AG10803 (cell line): Measurements from ENCODE around the gene GRIN2C.
"Not testable (repeated sequence)": the region's sequence is repeated elsewhere in the genome, so short reads cannot be mapped to it uniquely, and the experiment has no call there.

ENCODE experiments used
- DNase-seq: peaks from one replicate; pipeline ENCODE4 v3.0.0; 2010; ENCODE audit warnings: low read depth
- H3K4me3 ChIP-seq: 2 replicates; pipeline ENCODE4 v1.5.1; 2011; ENCODE audit warnings: mild to moderate bottlenecking, low read length, control low read depth
- TF ChIP-seq, protein P1 (sequence below): conservative IDR thresholded peaks from 2 replicates; pipeline ENCODE4 v1.5.1; 2011; ENCODE audit warnings: mild to moderate bottlenecking, low read length, control low read depth, inconsistent platforms

GRIN2C gene

DNA sequence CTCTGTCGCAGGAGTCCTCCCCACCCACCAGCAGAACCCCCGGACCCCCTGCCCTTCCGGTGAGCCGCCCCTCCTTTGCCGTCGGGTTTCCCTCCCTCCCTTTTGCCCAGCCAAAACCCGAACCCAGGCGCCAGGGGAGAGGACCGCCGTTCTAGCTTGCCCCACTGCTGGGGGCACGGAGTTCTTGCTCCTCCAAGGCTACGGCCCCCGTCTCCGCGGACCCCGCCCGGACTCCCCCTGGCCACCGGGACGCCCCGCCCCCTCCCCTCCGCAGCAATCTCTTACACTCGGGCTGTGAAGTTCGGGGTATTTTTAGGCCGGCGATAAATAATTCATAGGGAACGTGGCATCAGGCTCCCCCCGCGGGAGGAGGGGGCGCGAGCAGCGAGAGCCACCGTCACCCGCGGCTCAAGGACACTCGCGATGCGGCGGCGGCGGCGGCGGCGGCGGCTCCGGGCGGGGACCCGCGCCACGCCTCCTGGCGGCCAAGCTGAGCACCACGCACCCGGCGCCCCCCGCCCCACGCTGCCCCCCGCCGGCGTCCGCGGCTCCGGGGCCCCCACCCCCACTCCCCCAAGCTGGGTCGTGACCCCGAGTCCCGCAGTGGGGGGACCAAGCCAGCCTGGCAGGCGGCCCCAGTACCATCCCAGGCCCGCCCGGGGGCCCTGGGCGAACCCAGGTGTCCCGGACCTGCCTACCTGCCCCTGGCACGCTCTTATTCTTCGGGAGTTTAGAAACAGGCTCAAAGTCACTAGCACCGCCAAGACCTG lies at the start of gene GRIN2C:
Gene GRIN2C (minus strand): TSS at position 427 of the 770 bp plus-strand sequence. CDS start 4,793 bp downstream, outside the sequence.
- TF ChIP-seq, protein P1, sequence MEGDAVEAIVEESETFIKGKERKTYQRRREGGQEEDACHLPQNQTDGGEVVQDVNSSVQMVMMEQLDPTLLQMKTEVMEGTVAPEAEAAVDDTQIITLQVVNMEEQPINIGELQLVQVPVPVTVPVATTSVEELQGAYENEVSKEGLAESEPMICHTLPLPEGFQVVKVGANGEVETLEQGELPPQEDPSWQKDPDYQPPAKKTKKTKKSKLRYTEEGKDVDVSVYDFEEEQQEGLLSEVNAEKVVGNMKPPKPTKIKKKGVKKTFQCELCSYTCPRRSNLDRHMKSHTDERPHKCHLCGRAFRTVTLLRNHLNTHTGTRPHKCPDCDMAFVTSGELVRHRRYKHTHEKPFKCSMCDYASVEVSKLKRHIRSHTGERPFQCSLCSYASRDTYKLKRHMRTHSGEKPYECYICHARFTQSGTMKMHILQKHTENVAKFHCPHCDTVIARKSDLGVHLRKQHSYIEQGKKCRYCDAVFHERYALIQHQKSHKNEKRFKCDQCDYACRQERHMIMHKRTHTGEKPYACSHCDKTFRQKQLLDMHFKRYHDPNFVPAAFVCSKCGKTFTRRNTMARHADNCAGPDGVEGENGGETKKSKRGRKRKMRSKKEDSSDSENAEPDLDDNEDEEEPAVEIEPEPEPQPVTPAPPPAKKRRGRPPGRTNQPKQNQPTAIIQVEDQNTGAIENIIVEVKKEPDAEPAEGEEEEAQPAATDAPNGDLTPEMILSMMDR: no peak
- DNase-seq: no peak
- H3K4me3 ChIP-seq: no peak within 1 kb of the TSS

- not testable (repeated sequence) for DNase-seq, H3K4me3 ChIP-seq
Observed at GRCh38 chr17:74909097-74909496, 49.4 kb upstream of the GRIN2C start.

GRCh38 chr17:74907012-74907411 lies 47.3 kb upstream of the GRIN2C start:
- H3K4me3 ChIP-seq: no peak overlapping the region
- TF ChIP-seq, protein P1: no peak
- no peak for DNase-seq

GRCh38 chr17:74906214-74906793 lies 46.6 kb upstream of the GRIN2C start:
- not testable (repeated sequence) for H3K4me3 ChIP-seq

DNA sequence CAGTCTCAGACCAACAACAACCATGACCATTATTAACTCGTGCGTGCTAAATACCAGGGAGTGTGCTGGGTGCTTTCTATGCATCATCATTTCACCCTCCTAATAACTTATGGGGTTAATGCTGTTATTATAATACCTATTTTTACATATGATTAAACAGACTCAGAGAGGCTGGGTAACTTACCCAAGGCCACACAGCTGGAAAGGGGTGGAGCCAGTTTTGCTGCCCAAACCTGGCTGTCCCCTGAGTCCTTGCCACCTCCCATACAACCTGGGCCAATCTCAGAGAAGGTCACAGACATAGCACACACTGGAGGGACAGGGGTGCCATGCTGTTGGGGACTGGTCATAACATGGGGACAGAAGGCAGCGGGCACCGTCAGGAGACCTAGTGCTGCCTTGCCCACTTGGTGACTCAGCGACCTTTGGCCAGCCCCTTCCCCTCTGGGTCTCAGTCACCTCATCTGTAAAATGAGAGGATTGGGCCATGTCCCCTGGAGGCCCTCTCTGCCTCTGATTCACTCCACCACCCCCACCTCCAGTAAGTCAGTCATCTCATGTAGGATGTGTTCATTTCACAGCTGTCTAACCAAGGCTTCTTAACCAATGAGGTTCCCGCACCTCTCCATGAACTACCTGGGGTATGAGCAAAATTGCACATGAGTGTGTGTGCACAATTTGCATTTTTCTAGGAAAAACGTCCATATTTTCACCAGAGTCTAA lies 45.2 kb upstream of the GRIN2C start:
- no peak overlapping the region for H3K4me3 ChIP-seq
- DNase-seq: no peak
- TF ChIP-seq, protein P1: no peak

More at GRCh38 chr17:74906214-74906793, 46.6 kb upstream of the GRIN2C start:
- not testable (repeated sequence) for DNase-seq

DNA sequence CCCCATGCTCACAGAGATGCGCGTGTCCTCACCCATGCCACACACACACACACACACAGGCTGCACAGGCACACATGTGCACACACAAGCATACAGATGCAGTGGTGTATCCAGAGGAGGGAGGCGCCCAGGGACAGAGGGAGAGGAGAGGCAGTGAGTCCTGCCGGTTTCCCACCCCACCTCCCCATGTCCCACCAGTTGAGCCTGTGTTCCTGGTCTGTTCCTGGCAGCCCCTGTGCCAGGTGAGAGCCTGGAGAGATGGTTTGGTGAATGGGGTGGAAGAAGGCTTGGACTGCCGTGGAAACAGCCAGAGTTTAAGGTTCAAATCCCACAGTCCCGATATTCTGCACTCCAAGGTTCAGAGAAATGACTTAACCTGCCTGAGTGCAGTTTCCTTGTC lies 44.0 kb upstream of the GRIN2C start:
- no peak for DNase-seq
- TF ChIP-seq, protein P1: no peak
- no peak overlapping the region for H3K4me3 ChIP-seq

GRCh38 chr17:74903034-74903433 lies 43.3 kb upstream of the GRIN2C start:
- TF ChIP-seq, protein P1: no peak
- no peak for DNase-seq
- no peak overlapping the region for H3K4me3 ChIP-seq
